HG03280 (cell line): ENCODE data around the gene ZNF639.
A peak's percentile ranks its signal among the peaks of the same experiment; 100 is the strongest.
"Not testable (repeated sequence)": the region's sequence is repeated elsewhere in the genome, so short reads cannot be mapped to it uniquely, and the experiment has no call there.

ENCODE experiments used
- ATAC-seq: cut with Tn5 transposase; IDR thresholded peaks from one replicate; pipeline ENCODE4 v1.9.1; 2021; ENCODE audit warnings: mild to moderate bottlenecking, moderate library complexity; ENCODE audit not compliant: unreplicated experiment

ZNF639 gene

GRCh38 chr3:179322286-179323196, at the start of gene ZNF639:
TSS of gene ZNF639 (plus strand) at chr3:179323031. CDS start at chr3:179328294, 5,263 bp downstream.
- ATAC-seq, result peak; percentile 77

- ATAC-seq, result not testable (repeated sequence)
These were observed 48.4 kb upstream of the ZNF639 start for GRCh38 chr3:179274434-179274833.

GRCh38 chr3:179276001-179276400, 46.8 kb upstream of the ZNF639 start:
- ATAC-seq, result no peak

GRCh38 chr3:179276743-179277142, 46.1 kb upstream of the ZNF639 start:
- ATAC-seq, result no peak

GRCh38 chr3:179278151-179278550, 44.7 kb upstream of the ZNF639 start:
- ATAC-seq, result no peak

- no peak for ATAC-seq
These were observed 43.7 kb upstream of the ZNF639 start for GRCh38 chr3:179278932-179279693.

- ATAC-seq, result no peak
These were observed 43.0 kb upstream of the ZNF639 start for GRCh38 chr3:179279837-179280236.

GRCh38 chr3:179281825-179282224, 41.0 kb upstream of the ZNF639 start:
- ATAC-seq, result no peak

- no peak for ATAC-seq
These were observed 36.5 kb upstream of the ZNF639 start for GRCh38 chr3:179286331-179286730.

- ATAC-seq, result no peak
These were observed 34.0 kb upstream of the ZNF639 start for GRCh38 chr3:179288845-179289244.

- no peak for ATAC-seq
These were observed 33.5 kb upstream of the ZNF639 start for GRCh38 chr3:179289295-179289694.

GRCh38 chr3:179292450-179292849, 30.4 kb upstream of the ZNF639 start:
- no peak for ATAC-seq

GRCh38 chr3:179297971-179298725, 24.7 kb upstream of the ZNF639 start:
- no peak for ATAC-seq

GRCh38 chr3:179299316-179299715, 23.5 kb upstream of the ZNF639 start:
- ATAC-seq, result no peak

GRCh38 chr3:179299999-179300613, 22.7 kb upstream of the ZNF639 start:
- peak; percentile 62 for ATAC-seq

- ATAC-seq, result no peak
These were observed 21.2 kb upstream of the ZNF639 start for GRCh38 chr3:179301645-179302044.

GRCh38 chr3:179302111-179302510, 20.7 kb upstream of the ZNF639 start:
- no peak for ATAC-seq

- ATAC-seq, result no peak
These were observed 18.2 kb upstream of the ZNF639 start for GRCh38 chr3:179304605-179305004.

GRCh38 chr3:179307362-179307761, 15.5 kb upstream of the ZNF639 start:
- ATAC-seq, result not testable (repeated sequence)

- ATAC-seq, result no peak
These were observed 14.8 kb upstream of the ZNF639 start for GRCh38 chr3:179308001-179308400.
